DOHH2 (cell line): Measurements from ENCODE around the gene CCDC117.
A peak's percentile ranks its signal among the peaks of the same experiment; 100 is the strongest.

Experiments
- CTCF ChIP-seq: fragments of 200-600 bp; sonication (generic); IDR thresholded peaks from one replicate; pipeline ENCODE4 v1.5.1; 2014; ENCODE audit warnings: antibody characterized with exemption, mild to moderate bottlenecking, low read depth, low read length; ENCODE audit not compliant: poor library complexity, severe bottlenecking
- EZH2phosphoT487 ChIP-seq: fragments of 200-600 bp; sonication (generic); IDR thresholded peaks from 2 replicates; pipeline ENCODE4 v1.6.1; 2017; ENCODE audit warnings: borderline replicate concordance, mild to moderate bottlenecking, antibody characterized with exemption, low read length, moderate library complexity, mixed read lengths

- peak; percentile 98 for TF ChIP-seq CTCF
- no peak for TF ChIP-seq EZH2phosphoT487
Measured at GRCh38 chr22:28829358-28830181, 57.1 kb downstream of the CCDC117 start.
